Renal cortical epithelial cell (primary cell): ENCODE measurements around the gene TTLL10. TPM values are rescaled to one million over a fixed set of nuclear protein-coding genes. Genes with fewer than 3 reads are reported as not detected.
A peak's percentile ranks its signal among the peaks of the same experiment; 100 is the strongest.

Source experiments
- DNase-seq: peaks from one replicate; pipeline ENCODE4 v3.0.0-alpha.2; 2011; ENCODE audit warnings: low read depth
- total RNA-seq: library from RNA; depleted of rRNA; stranded (reverse); fragments of >200 nt; gene quantifications from 2 replicates; pipeline ENCODE4 v1.2.3, GENCODE V29; 2014

Gene TTLL10
- total RNA-seq, 1 donor from 2014 or later, result 0.15 TPM

DNA sequence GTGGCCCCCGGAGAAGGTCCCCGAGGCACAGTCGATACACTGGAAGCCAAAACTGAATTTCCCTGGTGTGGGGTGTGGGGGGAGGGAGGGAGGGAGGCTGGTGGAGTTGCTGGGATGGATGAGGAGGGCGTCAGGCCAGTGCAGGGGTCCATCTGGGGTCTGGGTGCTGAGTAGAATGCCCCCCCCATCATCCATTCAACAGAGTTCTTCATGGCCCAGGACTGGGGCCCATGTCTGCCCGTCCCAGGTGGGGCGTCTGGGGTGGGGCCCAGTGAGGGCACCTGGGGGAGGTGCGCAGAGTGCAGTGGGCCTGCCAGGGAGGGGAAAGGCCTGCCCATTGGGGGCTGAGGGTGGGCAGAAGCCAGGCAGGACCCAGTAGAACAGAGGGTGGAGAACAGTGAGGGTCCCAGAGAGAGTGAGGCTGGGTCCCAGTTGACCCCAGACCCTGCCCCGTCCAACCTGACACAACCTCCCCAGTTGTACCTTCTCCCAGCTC, 30.8 kb downstream of the TTLL10 start:
- DNase-seq, result no peak

DNA sequence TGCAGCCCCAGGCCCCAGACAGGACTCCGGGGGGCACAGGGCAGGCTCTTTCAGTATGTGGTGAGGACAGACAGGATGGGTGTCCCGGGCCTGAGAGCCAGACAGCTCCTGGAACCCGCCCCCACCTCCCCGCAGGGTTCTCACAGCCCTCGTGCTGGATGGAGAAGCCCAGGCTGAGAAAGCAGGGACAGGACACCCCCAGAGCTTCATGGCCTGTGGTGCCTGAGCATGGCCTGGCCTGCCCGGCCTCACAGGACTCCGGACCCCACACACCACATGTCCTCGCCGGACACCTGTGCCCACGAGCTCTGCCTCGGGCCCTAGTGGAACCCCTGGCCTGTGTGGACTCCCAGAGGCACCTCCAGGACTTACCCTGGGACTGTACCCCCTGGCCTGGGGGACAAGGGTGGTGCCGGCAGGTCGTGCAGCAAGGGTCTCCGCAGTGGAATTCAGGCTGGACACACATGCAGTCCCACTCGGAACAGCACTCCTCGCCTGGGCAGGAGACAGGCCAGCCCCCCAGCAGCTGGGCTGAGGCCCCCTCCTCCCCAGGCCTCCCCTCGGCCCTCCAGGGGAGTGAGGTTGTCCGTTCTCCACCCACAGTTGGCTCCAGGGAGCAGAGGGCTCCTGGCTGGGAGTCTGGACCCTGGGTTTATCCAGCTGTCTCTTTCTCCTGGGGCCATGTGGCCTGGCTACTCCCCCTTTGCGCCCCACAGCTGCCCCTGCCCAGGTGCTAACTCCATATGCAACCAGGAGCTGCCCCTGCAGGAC, 31.5 kb downstream of the TTLL10 start:
- no peak for DNase-seq

DNA sequence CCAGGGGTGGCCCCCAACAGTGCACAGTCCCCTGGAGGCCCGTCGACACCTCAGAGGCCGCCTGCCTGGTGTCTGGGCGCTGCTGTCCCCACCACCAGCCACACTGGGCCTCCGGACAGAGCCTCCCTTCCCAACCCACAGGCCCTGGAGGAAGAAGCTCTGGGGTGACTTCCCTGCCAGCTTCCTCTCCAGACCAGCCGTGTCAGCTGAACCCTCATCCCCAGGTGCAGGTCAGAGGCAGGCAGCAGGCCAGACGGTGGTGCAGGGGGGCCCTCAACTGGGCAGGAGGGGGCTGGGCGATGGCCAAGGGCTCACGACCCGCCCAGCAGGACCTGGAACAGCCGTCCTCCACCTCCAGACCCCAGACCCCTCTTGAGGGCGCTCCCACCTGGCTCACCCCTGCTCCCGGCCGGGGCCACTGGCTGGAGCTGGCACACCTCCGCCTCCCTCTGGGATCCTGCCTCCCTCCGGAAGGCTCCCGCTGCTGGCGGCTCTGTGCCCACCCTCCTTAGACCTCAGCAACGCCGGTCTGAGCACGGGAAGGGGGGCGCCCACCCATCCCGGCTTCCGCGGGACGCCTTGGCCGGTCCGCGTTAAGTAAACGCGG, 32.2 kb downstream of the TTLL10 start:
- DNase-seq, result no peak

DNA sequence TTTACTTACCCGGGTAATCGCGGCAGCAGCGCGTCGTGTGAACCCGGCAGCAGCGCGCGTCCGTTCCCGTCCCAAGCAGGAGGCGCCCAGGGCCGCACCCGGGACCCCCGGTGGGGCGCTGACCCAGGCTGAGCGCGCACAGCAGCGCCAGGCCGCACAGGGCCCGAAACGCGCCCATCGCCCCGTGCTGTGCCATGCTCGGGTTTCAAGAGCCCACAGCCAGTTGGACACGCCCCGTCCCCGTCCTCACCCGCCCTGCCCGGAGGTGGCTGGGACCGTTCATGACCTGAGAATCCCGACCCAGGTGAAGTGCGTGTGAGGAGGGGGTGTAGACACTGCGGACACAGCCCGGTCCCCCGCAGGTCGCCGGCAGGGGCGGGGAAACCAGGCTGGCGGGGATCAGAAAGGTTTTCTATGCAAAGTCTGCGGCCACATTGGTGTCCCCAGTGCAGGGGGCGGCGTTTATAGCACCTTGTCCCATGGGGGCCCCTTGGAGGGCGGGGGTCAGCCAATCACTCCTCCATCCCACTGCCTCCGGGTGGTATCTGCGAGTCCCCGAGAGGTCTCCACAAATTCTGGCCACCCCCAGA, 32.8 kb downstream of the TTLL10 start, which contains the start of gene TNFRSF18:
Gene TNFRSF18, minus strand, starts transcription at position 217 of the 590 bp plus-strand sequence. Its CDS starts 21 bp downstream, at position 196.
- no peak for DNase-seq

DNA sequence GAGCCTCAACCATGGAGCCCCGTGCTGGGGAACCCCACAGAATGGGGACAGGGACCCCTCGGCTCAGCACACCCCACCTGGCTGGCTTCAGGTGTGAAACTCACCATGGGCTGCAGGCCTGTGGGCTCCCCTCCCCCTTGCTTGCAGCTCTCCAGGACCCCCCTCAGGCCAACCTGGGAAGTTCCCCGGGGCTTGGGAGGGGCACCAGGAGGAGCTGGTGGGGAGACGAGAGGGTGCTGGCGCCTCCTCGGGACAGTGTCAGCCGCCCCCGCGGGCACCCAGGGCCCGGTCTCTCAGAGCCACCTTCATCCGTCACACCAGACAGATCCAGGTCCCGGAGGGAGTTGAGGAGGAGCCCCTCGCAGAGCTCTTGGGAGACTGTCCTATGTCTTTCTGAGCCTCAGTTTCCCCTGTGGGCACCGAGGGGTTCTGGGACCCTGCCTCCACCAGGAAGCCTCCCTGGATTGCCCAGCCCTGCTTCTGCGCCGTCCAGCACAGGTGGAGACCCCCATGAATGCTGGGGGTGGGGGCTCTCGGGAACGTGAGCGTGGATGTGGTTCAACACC, 33.4 kb downstream of the TTLL10 start:
- DNase-seq, result no peak

DNA sequence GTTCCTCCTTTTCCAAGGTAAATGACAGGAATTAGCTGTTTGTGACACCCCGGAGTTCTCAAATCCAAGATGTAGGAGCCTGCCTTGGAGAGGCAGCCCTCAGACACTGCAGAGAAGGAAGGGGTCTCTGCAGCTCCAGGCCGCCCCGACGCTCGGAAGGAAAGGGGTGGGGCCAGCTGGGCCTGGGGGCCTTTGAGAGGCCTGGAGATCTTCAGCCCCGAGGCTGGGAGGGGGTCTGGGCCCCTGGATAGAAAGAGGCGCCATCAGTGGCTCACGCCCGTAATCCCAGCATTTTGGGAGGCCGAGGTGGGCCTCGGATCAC, 33.9 kb downstream of the TTLL10 start:
- DNase-seq, result no peak

DNA sequence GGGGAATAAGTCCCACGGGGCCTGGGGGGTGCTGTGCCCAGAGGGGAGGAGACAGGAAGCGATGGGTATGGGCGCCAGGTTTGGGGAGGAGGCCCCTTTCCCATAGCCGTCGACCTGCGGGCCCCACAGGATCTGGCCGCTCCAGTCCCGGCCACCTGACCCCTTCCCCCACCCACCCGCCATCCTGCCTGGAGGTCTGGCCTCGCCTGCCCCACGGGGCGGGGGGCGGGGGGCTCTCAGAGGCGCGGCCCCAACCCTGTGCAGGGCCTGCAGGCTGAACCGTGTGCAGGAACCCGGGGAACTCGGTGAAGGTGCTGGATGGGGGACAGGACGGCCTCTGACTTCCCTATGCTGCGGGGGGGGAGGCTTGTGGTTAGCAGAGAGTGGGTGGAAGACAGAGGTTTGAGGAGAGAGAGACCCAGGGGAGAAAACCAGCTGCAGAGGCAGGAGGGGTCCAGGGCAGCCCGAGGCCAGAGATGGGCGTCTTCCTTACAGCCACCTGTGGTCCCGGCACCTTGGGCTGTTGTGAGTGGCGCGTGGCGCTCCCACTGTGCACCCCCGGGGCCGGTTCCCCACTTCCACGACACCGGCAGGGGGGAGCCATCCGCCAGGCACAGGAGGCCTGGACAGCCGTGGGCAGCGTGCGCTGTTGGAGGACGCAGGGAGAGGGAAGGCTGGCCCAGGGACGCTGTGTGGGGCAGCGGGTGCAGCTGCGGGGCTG, 35.2 kb downstream of the TTLL10 start:
- DNase-seq, result no peak

DNA sequence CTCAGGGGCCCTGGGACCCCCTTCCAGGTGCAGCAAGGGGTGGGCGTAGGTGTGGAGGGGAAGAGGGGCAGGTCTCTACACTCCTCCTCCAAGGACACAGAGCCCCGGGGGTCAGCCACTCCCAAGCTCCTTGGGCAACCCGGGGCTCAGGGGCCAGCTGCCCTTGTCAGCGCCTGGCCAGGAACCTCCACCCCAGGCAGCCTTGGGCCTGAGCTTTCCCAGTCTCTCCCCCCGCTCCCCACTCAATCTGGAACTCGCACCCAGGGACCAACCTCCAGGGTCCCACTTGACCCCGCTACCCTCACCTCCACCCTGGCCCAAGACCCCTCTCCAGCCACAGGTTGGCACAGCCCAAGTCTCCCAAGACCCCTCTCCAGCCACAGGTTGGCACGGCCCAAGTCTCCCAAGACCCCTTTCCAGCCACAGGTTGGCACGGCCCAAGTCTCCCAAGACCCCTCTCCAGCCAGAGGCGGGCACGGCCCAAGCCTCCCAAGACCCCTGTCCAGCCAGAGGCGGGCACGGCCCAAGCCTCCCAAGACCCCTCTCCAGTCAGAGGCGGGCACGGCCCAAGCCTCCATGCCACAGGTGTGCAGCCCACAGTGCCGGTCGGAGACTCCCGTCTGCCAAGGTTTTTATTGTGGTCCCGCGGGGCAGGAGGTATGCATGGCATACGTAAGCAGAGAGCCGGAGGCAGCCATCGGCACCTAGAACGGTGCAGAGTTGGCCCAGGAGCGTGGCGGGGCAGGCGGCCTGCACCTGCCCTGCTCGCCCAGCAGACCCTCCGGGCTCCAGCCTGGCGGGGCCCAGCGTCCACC, 37.3 kb downstream of the TTLL10 start:
- DNase-seq, result no peak

DNA sequence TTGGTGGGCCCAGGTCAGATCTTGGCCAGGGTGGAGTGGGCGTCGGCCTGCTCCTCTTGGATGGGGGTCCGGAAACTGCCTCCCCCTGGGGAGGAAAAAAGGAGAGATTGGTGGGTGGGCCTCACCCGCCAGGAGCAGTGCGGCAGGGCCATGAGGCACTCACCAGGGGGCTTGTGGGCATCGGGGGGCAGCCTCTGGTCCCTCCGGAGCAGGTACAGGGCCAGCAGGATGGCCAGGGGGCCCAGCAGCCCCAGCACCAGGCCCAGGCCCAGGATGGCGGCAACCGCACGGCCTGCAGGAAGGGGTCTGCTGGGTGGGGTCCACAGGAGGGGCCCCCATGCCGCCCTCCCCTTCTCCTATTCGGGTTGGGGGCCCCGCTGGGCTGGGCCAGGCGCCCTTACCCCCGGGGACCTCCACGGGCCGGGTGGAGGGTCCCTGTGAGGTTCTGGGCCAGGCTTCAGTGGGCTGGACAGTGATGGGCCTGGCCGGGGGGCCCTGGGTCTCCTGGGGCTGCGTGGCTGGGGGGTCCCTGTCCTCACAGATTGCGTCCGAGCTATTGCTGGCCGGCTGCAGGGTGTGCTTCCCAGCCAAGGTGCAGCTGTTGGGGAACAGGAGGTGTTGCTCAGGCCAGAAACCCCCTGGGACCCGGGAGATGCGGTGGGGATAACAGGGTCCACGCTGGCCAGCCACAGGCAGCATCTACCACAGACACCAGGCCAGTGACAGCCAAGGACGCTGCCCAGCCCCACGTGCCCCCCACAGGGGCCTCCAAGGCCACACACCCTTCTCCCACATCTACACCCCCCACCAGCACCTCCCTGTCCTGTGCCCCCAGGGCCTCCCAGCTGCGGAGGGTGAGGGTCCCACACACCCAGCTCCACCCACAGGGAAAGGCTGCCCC, 38.1 kb downstream of the TTLL10 start:
- DNase-seq, result no peak

DNA sequence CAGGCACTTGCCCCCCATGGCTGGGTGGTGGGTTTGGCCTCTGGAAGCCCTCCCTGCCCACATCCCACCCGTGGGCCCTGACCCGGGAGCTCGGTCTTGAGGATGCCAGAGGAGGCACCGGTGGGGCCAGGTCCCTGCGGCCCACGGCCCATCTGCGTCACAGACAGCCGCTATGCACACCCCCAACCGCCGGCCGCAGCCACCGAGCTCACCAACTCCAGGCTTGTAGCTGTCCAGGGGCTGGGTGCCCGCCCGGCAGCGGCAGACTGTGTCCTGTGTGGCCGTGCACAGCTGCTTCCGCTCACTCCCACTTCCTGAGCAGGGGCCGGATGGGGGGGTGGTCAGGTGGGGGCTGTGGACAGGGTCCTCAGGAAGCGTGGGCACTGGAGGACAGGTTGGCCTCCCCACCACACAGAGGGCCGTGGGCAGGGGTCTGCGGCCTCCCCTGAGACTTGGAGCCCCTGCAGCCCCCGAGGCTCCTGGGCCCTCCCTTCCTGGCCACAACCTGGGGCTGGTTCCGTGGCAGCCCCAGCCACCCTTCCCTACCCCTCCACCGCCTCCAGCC, 39.2 kb downstream of the TTLL10 start:
- no peak for DNase-seq

DNA sequence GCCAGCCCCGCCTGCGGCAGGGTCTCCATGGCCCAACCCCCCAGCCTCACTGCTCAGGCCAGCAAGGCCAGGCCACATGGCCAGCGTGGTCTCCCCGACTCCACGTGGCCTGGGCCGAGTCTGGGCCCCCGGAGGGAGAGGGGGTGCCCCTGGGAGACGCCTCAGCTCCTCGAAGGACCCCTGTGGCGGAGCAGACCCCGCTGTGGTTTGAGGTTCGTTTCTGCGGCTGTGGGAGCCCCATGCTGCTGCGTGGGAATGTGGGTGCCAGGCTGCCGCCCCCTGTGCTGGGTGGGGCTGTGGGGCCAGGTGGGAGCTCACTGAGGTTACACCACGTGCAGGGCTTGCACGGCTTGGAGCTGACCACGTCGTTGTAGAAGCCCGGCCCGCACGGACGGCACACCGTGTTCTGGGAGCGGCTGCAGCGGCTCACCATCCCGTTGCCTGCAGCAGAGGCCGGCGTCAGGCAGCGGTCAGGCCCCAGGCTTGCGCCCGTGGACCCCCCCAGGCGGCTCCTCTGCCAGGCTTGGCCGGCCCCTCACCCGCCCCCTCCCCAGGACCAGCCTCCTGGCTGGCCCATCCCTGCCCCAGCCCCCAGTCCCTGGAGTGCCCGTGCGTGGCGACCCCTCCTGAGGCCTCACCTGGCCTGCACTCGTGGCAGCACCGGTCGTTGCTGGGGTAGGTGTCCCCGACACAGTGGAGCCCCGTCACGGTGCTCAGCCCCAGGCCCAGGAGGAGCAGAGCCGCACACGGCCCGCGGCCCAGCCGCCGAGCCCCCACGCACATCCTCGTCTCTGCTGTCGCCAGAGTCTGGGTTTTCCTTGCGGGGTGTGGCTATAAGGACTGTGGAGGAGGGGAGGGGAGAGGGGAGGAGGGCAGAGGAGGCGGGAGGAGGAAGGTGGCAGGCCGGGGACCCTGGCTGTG, 39.9 kb downstream of the TTLL10 start, which contains the start of gene TNFRSF4:
Gene TNFRSF4, minus strand, starts transcription at position 809 of the 921 bp plus-strand sequence. Its CDS starts 26 bp downstream, at position 783.
- no peak for DNase-seq

DNA sequence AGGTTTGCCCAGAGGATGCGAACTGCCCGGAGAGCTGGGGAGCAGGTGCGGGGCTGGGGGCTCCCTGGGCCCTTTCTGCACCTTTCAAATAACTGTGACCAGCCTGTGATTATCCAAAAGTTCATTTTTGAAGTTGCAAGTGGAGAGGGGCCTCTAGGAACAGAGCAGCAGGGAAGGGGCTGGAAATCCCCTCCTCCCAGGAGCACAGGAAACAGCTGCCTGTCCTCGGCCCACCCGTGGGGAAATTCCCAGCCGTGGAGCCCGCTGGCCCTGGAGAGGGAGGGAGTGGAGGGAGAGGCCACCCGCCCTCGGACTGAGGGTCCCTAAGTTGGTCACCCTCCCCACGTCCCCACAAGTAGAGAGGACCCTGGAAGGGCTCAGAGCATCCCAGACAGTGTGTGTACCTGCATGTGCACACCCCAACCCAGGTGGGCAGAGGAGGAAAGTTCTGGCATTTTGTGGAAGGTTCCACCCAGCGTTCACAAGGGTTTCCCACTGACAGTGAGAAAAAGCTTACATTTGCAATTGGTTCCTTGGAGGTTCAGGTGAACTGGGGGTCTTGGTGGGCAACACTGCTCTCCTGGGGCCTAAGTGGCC, 41.5 kb downstream of the TTLL10 start:
- DNase-seq, result no peak

DNA sequence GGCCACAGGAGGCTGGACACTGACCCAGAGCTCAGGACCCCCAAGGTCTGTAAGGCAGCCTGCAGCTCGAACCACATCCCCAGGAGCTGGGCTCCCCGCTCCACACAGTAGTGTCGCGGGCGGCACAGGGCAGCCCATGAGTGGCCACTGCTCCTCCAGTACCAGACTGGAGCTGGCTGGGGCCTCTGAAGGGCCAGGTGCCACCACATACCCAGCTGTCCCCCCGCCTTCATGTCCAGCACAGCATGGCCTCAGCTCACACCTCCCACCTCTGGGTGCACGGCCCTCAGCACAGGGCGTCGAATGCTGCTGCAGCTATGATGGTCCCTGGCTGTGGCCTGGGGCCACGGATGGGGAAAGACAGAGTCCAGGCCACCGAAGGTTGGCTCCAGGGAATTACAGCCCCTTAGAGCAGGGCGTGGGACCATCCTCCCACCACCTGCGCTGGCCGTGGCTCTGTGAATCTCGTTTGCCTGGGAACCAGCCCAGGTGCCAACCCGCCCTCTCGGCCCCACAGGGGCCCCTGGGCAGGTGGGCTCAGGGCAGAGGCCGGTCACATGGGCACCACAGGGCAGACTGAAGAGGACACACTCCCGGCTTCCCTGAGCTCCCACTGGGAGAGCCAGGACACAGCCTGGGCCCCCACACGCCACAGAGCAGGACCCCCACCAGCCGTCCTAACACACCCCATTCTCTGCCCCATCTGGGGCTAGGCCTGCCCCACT, 42.4 kb downstream of the TTLL10 start:
- no peak for DNase-seq

DNA sequence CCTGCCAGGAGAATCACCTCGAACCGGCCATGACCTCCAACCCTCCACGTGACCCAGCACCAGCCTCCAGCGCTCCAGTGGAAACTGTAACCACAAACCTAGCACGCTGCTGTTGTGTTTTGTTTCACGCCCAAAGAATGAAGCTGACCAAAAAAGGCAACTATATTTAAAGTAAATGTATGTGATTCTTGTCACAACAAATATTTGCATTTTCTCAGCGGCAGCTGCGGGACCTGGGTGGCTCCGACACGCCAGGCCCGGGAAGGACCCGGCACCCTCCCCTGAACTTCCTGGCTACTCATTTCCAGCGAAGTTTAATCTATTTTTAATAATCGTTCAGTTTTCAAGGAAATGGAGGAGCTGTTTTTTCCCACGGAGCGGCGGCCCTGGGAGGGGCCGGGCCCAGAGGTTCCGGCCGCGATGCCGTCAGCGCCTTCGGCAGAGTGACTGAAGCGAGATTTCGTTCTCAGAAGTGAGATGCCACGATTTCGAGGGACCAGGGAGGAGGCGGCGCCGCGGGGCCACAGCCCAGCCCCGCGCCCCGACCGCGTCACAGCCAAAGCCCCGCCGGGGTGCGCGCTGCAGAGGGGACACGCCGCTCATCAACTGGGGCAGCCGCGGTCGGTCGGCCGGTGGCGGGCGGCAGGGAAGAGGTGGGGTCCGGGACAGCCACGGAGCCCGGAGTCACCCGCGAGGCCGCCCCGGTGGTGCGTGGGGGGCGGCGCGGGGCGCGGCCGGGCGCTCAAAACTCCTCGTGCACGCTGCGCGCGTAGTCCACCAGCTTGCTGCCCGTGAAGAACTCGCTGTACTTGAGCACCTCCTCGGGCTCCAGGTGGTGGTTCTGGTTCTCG, 43.3 kb downstream of the TTLL10 start:
- no peak for DNase-seq

DNA sequence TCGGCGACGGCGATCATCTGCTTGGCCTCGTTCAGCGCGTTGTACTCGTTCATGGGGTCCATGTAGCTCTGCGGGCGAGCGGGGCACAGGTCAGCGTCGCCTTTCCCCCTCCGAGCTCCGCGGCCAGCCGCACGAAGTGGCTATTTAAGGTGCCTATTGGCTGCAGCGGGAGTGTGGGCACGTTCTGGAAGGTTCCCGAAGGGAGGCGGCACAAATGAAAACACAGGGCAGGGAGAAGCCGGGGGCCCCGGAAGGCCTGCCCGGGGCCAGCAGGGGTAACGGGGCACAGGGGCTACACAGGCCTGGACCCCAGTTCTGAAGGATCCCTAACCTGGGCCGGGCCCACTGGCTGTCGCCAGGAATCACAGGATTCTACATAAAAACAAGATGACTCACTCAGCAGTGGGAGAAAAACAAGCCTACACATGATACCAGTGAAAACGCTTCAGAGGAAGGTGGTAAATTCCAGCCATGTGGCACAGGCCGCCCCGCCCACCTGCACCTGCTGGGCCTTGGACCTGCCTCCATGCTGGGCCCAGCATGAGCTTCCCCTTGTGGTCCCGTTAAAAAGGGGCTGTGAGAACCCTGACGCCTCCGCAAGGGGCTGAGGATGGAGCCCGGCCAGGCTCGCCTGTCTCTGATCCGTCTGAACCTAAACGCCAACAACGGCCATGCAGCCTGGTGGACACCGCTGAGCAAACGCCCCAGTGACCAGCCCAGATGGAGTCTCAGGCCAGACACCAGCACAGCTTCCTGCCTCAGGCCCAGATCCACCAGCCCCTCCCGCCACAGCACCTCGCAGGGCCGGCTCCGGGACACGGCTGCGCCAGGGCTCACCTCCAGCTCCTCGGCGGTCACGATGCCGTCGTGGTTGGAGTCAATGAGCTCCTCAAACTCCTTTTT, 44.2 kb downstream of the TTLL10 start:
- DNase-seq, result peak; percentile 61
